Cardiac septum (tissue), 1 donor: Measurements from ENCODE around the gene PSMA2. TPM values are rescaled to one million over a fixed set of nuclear protein-coding genes. Genes with fewer than 3 reads are reported as not detected.

Experiments
- DNase-seq: peaks from one replicate; pipeline ENCODE4 v3.0.0-alpha.2; 2020; ENCODE audit warnings: low spot score
- intact Hi-C: fragments of 100-400 bp; cut with DNase I; formaldehyde crosslinking; loops from one replicate; pipeline ENCODE4 v1.14.0; 2022
- total RNA-seq: library from RNA; stranded (reverse); fragmentation: NEBNext Ultra II Directional; extraction: Animal tissue kit (Norgen Biotek cat#: 25700); gene quantifications from one replicate; pipeline ENCODE4 v1.2.1, GENCODE V29; 2021
- donor health status: DM: no; HTN: no; CAD: no.

Gene PSMA2
- total RNA-seq, 1 donor from 2014 or later = 64.8 TPM

DNA sequence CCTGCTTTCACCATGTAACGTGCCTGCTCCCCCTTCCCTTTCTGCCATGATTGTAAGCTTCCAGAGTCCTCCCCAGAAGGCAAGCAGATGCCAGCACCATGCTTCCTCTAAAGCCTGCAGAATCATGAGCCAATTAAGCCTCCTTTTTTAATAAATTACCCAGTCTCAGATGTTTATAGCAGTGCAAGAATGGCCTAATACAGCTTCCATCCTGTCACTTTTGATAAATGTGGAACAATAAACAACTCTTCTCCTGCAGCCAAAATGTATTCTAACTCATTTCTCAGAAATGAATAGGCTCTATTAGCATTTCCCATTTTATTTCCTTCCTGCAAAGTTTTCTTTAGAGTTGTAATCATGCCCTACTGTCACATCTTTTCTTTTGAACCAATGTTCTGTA, 63.5 kb downstream of the PSMA2 start:
- intact Hi-C loops = no loop called here
- no peak for DNase-seq

Other genes starting within 250 kb of the PSMA2 start
- 5.2 TPM for gene C7orf25, start 20.1 kb downstream of the PSMA2 start, total RNA-seq
- 51.3 TPM for gene MRPL32, start 202 bp upstream of the PSMA2 start, total RNA-seq
- gene HECW1, start 180.5 kb upstream of the PSMA2 start, total RNA-seq = not detected